Effector memory CD4-positive, alpha-beta T cell (primary cell): ENCODE results near the gene CYP3A5.
"Not testable (repeated sequence)": the region's sequence is repeated elsewhere in the genome, so short reads cannot be mapped to it uniquely, and the experiment has no call there.

ENCODE experiments used
- DNase-seq, 3 donors: peaks; one replicate each; pipeline ENCODE4 v3.0.0-alpha.2; 2020
- H3K27ac ChIP-seq: 2 replicates; pipeline ENCODE4 v1.7.0; 2013; ENCODE audit warnings: mild to moderate bottlenecking, low read length, moderate library complexity; ENCODE audit not compliant: insufficient read depth, poor library complexity, severe bottlenecking
- H3K27me3 ChIP-seq: replicated peaks from 2 replicates; pipeline ENCODE4 v1.7.0; 2013; ENCODE audit warnings: mild to moderate bottlenecking, low read length; ENCODE audit not compliant: insufficient read depth, control insufficient read depth, poor library complexity, severe bottlenecking
- H3K36me3 ChIP-seq: 2 replicates; pipeline ENCODE4 v1.7.0; 2013; ENCODE audit warnings: mild to moderate bottlenecking, low read length, moderate library complexity; ENCODE audit not compliant: control insufficient read depth, insufficient read depth
- H3K4me1 ChIP-seq: 2 replicates; pipeline ENCODE4 v1.7.0; 2013; ENCODE audit warnings: low read length, mild to moderate bottlenecking; ENCODE audit not compliant: control insufficient read depth, insufficient read depth, poor library complexity, severe bottlenecking
- H3K4me3 ChIP-seq: 2 replicates; pipeline ENCODE4 v1.7.0; 2013; ENCODE audit warnings: low read length, low read depth, mild to moderate bottlenecking; ENCODE audit not compliant: insufficient read depth, poor library complexity, severe bottlenecking
- H3K9me3 ChIP-seq: 2 replicates; pipeline ENCODE4 v1.7.0; 2013; ENCODE audit warnings: mild to moderate bottlenecking, low read length, moderate library complexity; ENCODE audit not compliant: control insufficient read depth

Gene CYP3A5

GRCh38 chr7:99644431-99644830 lies 35.4 kb downstream of the CYP3A5 start:
- Histone ChIP-seq H3K4me3 (no peak overlapping the region), H3K27ac (no peak overlapping the region), H3K4me1 (no peaks in the 10 kb centered on the region), H3K9me3 (no peaks in the 10 kb centered on the region), H3K36me3 (no peaks in the 10 kb centered on the region), H3K27me3 (no peaks in the 10 kb centered on the region)
- no peak for DNase-seq

- no peak overlapping the region for H3K4me3 ChIP-seq
- no peak overlapping the region for H3K27ac ChIP-seq
- DNase-seq: no peak
- no peaks in the 10 kb centered on the region for H3K27me3 ChIP-seq
- H3K9me3 ChIP-seq: no peaks in the 10 kb centered on the region
- no peaks in the 10 kb centered on the region for H3K36me3 ChIP-seq
- H3K4me1 ChIP-seq: no peaks in the 10 kb centered on the region
Measured at GRCh38 chr7:99643464-99643863, 36.3 kb downstream of the CYP3A5 start.

GRCh38 chr7:99642027-99642426 lies 37.8 kb downstream of the CYP3A5 start:
- Histone ChIP-seq H3K27me3 (no peaks in the 10 kb centered on the region), H3K9me3 (no peaks in the 10 kb centered on the region), H3K27ac (no peak overlapping the region), H3K4me1 (no peaks in the 10 kb centered on the region), H3K36me3 (no peaks in the 10 kb centered on the region), H3K4me3 (no peak overlapping the region)
- DNase-seq: no peak

- DNase-seq: no peak
- Histone ChIP-seq H3K4me3 (no peak overlapping the region), H3K27ac (no peak overlapping the region), H3K27me3 (no peaks in the 10 kb centered on the region), H3K4me1 (no peaks in the 10 kb centered on the region), H3K36me3 (no peaks in the 10 kb centered on the region), H3K9me3 (no peaks in the 10 kb centered on the region)
Measured at GRCh38 chr7:99639267-99639666, 40.5 kb downstream of the CYP3A5 start.

- DNase-seq: no peak
- H3K9me3 ChIP-seq: no peaks in the 10 kb centered on the region
- H3K27ac ChIP-seq: no peak overlapping the region
- H3K4me1 ChIP-seq: no peaks in the 10 kb centered on the region
- H3K27me3 ChIP-seq: no peaks in the 10 kb centered on the region
- H3K4me3 ChIP-seq: no peak overlapping the region
- peaks cover 3% of the 10 kb centered on the region for H3K36me3 ChIP-seq
Measured at GRCh38 chr7:99638731-99639130, 41.1 kb downstream of the CYP3A5 start.

GRCh38 chr7:99637414-99637813 lies 42.4 kb downstream of the CYP3A5 start:
- H3K4me3 ChIP-seq, H3K27me3 ChIP-seq, H3K4me1 ChIP-seq, H3K9me3 ChIP-seq, H3K27ac ChIP-seq, H3K36me3 ChIP-seq, DNase-seq: not testable (repeated sequence)

- no peak for DNase-seq
- Histone ChIP-seq H3K27ac (no peak overlapping the region), H3K4me3 (no peak overlapping the region), H3K9me3 (no peaks in the 10 kb centered on the region), H3K27me3 (no peaks in the 10 kb centered on the region), H3K4me1 (no peaks in the 10 kb centered on the region), H3K36me3 (peaks cover 48% of the 10 kb centered on the region)
Measured at GRCh38 chr7:99631295-99632109, 48.3 kb downstream of the CYP3A5 start.

- Histone ChIP-seq H3K4me1 (peaks cover 4% of the 10 kb centered on the region), H3K27ac (no peak overlapping the region), H3K9me3 (no peaks in the 10 kb centered on the region), H3K27me3 (no peaks in the 10 kb centered on the region), H3K4me3 (no peak overlapping the region), H3K36me3 (peaks cover 57% of the 10 kb centered on the region)
- no peak for DNase-seq
Measured at GRCh38 chr7:99629643-99630042, 50.2 kb downstream of the CYP3A5 start.

- Histone ChIP-seq H3K27ac (no peak overlapping the region), H3K27me3 (no peaks in the 10 kb centered on the region), H3K36me3 (peaks cover 55% of the 10 kb centered on the region), H3K9me3 (no peaks in the 10 kb centered on the region), H3K4me3 (no peak overlapping the region), H3K4me1 (peaks cover 12% of the 10 kb centered on the region)
- no peak for DNase-seq
Measured at GRCh38 chr7:99628471-99629465, 51.0 kb downstream of the CYP3A5 start.

- Histone ChIP-seq H3K4me1 (peaks cover 20% of the 10 kb centered on the region), H3K27me3 (no peaks in the 10 kb centered on the region), H3K9me3 (no peaks in the 10 kb centered on the region), H3K4me3 (no peak overlapping the region), H3K36me3 (peaks cover 52% of the 10 kb centered on the region), H3K27ac (no peak overlapping the region)
- DNase-seq: no peak
Measured at GRCh38 chr7:99627513-99627912, 52.3 kb downstream of the CYP3A5 start.
